GM18861 (cell line): Measurements from ENCODE around the gene C11orf24.
A peak's percentile ranks its signal among the peaks of the same experiment; 100 is the strongest.

Source experiments
- ATAC-seq: cut with Tn5 transposase; IDR thresholded peaks from one replicate; pipeline ENCODE4 v1.9.1; 2021; ENCODE audit not compliant: unreplicated experiment

C11orf24 gene

GRCh38 chr11:68271781-68272608, at the start of gene C11orf24:
C11orf24 (minus strand) TSS chr11:68271973; CDS start chr11:68263767, 8,206 bp downstream.
- peak; percentile 64 for ATAC-seq

- ATAC-seq, result no peak
Measured at GRCh38 chr11:68317147-68317785, 45.5 kb upstream of the C11orf24 start.

GRCh38 chr11:68315171-68315920, 43.6 kb upstream of the C11orf24 start:
- ATAC-seq, result no peak

GRCh38 chr11:68314203-68315170, 42.7 kb upstream of the C11orf24 start:
- no peak for ATAC-seq

GRCh38 chr11:68313574-68314202, 41.9 kb upstream of the C11orf24 start:
- no peak for ATAC-seq

GRCh38 chr11:68312780-68313573, 41.2 kb upstream of the C11orf24 start:
- ATAC-seq, result no peak

- no peak for ATAC-seq
Measured at GRCh38 chr11:68312117-68312779, 40.5 kb upstream of the C11orf24 start, which contains the start of gene LRP5. LRP5 (plus strand) TSS chr11:68312591; CDS start chr11:68312715, 124 bp downstream.

GRCh38 chr11:68311160-68312116, 39.7 kb upstream of the C11orf24 start:
- no peak for ATAC-seq

GRCh38 chr11:68309621-68310185, 37.9 kb upstream of the C11orf24 start:
- no peak for ATAC-seq

GRCh38 chr11:68308068-68308467, 36.3 kb upstream of the C11orf24 start:
- no peak for ATAC-seq

- ATAC-seq, result no peak
Measured at GRCh38 chr11:68306636-68307035, 34.9 kb upstream of the C11orf24 start.

- no peak for ATAC-seq
Measured at GRCh38 chr11:68303982-68304780, 32.4 kb upstream of the C11orf24 start.

GRCh38 chr11:68303083-68303482, 31.3 kb upstream of the C11orf24 start:
- no peak for ATAC-seq

GRCh38 chr11:68302670-68303069, 30.9 kb upstream of the C11orf24 start:
- ATAC-seq, result no peak

GRCh38 chr11:68302256-68302655, 30.5 kb upstream of the C11orf24 start:
- ATAC-seq, result no peak

GRCh38 chr11:68300076-68300830, 28.5 kb upstream of the C11orf24 start:
- ATAC-seq, result no peak
